Subcutaneous adipose tissue (tissue), 4 donors: ENCODE measurements around the gene UAP1. TPM values are rescaled to one million over a fixed set of nuclear protein-coding genes. Genes with fewer than 3 reads are reported as not detected.

Experiments used
- total RNA-seq, 4 donors: library from RNA; depleted of rRNA; stranded (reverse); fragments of >200 nt; gene quantifications; one replicate each; pipeline ENCODE4 v1.1.0, GENCODE V29; 2016
- TF ChIP-seq, protein P1 (sequence below): fragments of 450-650 bp; IDR thresholded peaks from one replicate; pipeline ENCODE4 v1.5.1; 2016; ENCODE audit warnings: low read depth, mild to moderate bottlenecking, control low read depth, antibody characterized with exemption, moderate library complexity

The UAP1 gene
- total RNA-seq, 4 donors from 2014 or later, result 93.8 to 427 (median 206) TPM

DNA sequence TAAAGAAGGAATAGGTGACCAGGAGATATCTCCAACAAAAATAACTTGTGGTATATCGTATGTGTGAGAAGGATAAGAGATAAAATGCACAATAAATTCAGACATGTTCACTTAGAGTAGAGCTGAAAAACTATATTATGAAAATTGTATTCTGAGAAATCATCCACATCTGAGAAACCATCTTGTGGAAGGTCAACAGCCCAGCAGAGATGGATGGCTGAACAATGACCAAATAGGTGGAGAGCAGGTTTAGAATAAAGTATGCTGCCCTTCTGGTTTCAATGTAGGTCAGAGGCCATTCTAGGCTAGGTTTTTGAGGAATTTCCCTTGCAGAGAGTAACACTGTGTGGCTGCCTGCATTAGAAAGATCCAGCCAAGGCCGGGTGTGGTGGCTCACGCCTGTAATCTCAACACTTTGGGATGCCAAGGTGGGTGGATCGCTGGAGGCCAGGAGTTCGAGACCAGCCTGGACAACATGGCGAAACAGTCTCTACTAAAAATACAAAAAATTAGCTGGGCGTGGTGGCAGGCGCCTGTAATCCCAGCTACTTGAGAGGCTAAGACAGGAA is 8.8 kb upstream of the UAP1 start:
- TF ChIP-seq, protein P1, sequence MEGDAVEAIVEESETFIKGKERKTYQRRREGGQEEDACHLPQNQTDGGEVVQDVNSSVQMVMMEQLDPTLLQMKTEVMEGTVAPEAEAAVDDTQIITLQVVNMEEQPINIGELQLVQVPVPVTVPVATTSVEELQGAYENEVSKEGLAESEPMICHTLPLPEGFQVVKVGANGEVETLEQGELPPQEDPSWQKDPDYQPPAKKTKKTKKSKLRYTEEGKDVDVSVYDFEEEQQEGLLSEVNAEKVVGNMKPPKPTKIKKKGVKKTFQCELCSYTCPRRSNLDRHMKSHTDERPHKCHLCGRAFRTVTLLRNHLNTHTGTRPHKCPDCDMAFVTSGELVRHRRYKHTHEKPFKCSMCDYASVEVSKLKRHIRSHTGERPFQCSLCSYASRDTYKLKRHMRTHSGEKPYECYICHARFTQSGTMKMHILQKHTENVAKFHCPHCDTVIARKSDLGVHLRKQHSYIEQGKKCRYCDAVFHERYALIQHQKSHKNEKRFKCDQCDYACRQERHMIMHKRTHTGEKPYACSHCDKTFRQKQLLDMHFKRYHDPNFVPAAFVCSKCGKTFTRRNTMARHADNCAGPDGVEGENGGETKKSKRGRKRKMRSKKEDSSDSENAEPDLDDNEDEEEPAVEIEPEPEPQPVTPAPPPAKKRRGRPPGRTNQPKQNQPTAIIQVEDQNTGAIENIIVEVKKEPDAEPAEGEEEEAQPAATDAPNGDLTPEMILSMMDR, result no peak

DNA sequence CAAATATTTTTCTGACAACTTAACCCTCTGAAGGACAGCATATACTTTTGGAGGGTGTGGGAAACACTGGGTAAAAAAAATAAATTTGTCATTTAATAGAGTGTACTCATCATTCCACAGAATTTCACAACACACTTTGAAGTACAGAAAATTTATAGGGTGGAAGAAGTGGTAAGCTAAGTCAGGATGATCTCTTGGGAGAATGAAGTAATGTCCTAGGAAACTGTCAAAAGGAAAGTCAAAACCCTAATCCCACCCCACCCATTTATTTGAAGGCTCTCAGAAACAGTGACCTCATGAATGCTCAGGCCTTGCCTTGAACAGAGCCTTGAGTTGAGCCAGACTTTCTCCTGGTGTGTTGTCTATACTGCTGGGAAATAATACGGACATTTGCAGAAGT is 7.3 kb upstream of the UAP1 start:
- TF ChIP-seq, protein P1, result no peak

DNA sequence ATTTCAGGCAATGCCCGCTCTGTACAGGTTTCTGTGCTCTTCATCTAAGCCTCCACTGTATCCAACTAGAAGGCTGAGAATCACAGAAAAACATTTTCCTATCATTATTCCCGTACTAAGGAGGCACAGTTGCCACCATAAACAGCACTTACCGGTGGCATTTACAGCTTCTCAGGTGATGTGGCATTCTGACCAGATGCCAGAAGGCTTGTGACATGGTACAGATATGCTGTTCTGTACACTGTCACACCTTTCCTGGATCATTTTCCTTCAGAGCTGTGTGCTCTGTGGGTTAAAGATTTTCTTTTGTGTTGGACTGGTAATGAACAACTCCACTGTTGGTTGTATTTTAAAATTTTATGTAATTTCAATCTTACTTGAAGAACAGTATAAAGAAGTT is 4.0 kb upstream of the UAP1 start:
- TF ChIP-seq, protein P1, result no peak

DNA sequence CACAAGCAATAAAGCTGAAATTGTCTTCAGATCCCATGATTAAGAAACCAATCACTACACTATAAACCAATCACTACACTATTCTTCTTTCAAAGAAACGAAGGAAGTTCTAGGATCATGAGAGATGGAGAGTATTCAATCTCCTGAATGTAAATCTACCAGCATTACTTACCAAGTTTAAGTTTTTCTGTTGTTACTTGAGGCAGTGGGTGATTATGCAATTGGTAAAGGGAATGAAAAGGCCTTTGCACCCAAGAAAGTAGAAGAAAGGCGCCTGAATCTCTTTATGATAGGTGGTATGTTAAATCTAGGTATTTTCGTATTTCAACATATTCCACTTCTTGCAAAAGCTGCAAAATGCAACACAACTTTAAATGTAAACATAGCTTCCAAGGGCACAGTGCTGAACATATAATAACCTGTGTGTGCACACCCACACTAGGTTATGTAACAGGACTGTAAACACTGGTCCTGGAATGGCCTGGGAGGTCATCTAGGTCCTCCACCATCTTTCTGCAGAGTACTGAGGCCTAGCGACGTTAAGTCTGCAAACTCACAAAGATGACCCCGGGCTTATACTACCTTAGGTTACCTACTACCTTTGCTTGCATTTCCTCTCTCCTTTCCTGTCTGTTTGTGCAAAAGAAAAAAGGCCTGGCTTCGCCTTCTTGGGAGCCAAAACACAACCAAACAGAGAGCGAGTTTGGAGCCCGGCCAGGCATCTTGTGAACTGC is 1.1 kb upstream of the UAP1 start:
- TF ChIP-seq, protein P1, result no peak

DNA sequence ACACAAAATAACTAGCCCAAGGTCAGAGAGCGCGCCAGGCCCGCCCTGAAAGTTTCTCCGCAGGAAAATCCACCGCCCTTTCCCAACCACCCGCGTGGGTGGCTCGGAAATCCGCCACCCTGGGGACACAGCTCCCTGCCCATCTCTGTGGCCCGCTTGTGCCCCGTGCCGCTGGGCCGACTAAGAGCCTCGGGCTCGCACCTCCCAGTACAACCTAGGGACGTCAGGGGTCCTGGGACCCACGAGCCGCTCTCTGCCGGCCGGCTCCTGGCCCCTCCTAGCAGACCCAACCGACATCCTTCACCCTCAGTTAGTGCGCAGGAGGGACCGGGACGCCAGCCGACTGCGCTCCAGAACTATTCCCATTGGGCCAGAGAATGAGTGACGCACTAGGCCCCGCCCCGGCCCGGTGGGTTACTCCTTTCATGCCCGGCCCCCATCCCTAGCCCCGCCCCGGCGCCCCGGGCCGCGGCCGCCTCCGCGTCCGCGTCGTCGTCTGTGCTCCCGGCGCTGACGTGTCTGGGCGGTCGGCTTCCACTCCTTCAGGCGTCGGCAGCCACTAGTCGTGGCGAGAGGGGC is 396 bp upstream of the UAP1 start:
- TF ChIP-seq, protein P1, result no peak

DNA sequence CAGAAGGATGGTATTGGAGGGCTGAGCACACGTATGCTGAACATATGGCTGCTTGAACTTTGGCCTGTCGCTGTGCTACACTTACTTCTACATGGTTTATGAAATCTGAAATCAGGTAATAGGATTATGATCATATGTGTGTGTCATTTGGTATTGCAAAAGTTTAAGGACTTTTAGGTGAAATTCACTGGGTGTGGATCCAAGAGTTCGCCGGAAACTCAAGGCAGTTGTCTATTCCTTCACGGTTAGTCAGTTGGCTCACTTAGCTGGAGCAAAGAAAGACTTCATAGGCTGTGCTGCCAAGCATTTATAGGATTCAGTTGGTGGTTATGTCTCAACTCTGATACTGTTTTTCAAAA is 927 bp downstream of the UAP1 start:
- TF ChIP-seq, protein P1, result no peak

DNA sequence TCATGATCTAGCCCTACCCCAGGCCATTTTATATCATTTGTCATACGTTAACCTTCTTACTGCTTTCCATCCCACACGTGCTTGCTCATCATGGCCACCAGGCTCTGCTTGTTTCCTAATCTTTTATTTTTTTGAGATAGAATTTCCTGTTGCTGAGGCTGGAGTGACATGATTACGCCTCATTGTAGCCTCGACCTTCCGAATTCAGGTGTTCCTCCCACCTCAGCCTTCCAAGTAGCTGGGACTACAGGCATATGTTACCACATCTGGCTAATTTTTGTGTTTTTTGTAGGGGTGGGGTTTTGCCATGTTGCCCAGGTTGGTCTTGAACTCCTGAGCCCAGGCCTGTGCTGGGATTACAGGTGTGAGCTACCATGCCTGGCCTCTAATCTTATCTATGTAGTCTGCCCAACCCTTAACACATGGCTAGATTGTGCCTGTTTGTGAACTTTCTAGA is 3.3 kb downstream of the UAP1 start:
- TF ChIP-seq, protein P1, result no peak
